CD4-positive, alpha-beta T cell treated with Interleukin-4 for 1 hour (primary cell): ENCODE data around the gene CPN2.

Experiments
- DNase-seq, 2 donors: peaks; one replicate each; pipeline ENCODE4 v3.0.0-alpha.2; 2020 to 2022

The CPN2 gene, protein sequence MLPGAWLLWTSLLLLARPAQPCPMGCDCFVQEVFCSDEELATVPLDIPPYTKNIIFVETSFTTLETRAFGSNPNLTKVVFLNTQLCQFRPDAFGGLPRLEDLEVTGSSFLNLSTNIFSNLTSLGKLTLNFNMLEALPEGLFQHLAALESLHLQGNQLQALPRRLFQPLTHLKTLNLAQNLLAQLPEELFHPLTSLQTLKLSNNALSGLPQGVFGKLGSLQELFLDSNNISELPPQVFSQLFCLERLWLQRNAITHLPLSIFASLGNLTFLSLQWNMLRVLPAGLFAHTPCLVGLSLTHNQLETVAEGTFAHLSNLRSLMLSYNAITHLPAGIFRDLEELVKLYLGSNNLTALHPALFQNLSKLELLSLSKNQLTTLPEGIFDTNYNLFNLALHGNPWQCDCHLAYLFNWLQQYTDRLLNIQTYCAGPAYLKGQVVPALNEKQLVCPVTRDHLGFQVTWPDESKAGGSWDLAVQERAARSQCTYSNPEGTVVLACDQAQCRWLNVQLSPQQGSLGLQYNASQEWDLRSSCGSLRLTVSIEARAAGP

DNA sequence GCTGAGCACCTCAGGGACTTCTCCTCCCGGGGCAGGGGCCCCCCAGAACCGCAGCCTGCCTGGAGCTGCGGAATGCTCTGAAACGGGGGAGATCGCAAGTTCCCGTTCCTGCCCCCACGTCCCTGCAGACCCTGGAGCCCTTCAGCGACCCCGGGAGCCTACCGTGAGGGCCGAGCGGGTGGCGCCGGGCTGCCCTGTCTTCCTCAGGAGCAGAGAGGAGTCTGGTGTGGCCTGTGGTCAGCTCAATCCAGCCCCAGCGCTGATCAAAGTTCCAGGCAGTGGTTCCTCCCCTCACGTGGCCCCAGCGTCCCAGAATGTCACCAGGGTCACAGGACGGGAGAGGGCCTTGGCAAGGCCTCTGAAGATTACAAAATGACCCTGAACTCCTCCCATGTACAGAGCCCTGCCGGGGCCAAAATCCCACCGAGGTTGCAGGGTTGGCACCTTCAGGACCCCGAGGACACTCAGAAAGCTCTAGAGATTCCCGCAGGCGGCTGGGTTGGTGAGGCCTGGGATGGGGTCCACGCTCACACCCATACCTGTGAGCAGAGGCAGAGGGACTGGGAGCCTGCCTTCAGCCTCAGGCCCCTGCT, at the start of gene CPN2:
Gene CPN2 (minus strand): TSS at position 249 of the 593 bp plus-strand sequence. CDS start 8,626 bp downstream, outside the sequence.
- no peak for DNase-seq

DNA sequence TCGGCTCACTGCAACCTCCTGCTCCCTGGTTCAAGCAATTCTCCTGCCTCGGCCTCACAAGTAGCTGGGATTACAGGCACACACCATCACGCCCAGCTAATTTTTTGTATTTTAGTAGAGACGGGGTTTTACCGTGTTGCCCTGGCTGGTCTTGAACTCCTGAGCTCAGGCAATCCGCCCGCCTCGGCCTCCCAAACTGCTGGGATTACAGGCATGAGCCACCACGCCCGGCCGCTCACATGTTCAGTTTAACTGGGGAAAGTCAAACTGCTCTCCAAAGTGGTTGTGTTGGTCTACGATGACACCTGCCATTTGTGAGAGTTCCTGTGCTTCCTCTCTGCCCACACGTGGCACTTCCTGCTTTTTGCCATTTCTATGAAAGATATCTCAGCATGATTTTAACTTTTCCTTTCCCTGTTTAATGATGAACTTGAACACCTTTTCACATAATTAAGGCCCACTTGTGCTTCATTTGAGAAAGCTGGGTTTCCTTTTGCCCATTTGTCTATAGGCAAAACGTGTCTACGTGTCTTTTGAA, 48.8 kb upstream of the CPN2 start:
- no peak for DNase-seq

DNA sequence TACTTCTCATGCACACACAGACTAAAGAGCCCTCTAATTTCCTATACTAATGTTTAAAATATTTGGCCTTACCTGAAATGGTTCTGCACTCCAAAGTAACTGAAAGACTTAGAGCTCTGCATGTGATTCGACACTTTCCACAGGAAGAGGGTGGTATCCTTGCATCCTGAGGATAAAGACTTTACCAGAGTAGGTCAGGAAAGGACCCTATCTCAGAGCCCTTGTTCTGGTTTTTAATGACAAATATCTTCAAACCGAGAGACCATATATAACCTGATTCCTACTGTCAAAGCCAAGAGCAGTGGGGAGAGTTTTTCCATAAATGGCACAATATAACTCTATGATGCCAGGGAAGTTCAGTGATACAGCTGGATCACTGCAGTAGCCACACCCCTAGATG, 48.0 kb upstream of the CPN2 start, which contains the start of gene GP5:
Gene GP5 (minus strand): TSS at position 101 of the 400 bp plus-strand sequence. CDS start 984 bp downstream, outside the sequence.
- DNase-seq: no peak

DNA sequence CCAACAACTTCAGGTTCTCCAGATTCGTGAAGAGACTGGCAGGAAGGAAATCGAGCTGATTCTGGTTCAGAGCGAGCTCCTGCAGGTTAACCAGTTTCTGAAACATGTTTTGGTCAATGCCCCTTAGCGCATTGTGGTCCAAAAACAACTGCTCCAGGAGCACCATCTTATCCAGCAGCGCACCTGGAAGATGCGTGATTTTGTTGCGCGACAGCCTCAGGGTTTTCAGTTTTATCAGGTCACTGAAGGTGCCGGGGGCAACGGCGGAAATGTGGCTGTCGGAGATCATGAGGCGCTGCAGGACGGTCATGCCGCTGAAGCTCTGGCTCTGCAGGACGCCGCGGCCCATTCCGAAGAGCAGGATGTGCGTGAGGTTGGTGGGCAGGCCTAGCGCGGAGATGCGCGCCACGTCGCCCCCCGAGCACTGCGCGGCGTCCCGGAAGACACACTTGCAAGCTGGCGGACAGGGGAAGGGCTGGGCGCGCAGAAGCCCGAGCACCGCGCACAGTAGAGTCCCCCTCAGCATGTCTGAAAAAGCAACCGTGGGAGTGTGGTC, 46.7 kb upstream of the CPN2 start:
- peak in 1 of 2 donors; percentile 12 for DNase-seq

DNA sequence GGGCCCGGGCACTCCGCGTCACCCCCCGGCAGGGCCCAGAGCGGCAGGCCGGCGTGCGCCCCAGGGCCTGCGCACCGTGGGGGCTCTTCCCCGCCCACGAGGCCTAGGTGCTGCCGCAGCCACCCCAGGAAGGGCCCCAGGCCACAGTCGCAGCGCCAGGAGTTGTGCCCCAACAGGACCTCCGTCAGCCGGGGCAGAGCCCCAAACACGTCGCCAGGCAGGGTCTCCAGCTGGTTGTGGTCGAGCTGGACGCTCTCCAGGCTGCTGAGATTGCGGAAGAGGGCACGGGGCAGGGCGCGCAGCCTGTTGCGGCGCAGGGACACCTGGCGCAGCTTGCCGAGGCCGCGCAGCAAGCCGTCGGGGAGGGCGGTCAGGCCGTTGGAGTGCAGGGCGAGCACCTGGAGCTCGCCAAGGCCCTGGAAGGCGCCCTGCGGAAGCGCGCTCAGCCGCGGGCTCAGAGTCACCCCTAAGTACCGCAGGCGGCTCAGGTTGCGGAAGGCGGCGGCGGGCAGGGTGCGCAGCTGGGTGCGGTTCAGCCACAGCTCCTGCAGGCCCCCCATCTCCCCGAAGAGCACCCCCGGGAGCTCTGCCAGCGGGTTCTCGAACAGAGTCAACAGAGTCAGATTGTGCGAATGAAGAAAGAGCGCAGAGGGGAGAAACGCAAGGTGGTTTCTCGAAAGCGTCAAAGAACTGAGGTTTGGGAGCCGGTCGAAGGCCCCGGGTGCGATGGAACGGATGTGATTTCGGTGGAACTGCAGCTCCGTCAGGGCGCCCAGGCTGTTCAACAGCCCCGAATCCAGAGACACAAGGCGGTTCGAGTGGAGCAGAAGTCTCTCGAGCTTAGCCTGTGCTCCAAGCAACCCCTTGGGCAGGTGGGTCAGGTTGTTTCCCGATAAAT, 46.0 kb upstream of the CPN2 start:
- DNase-seq: peak; percentile 26 to 32

DNA sequence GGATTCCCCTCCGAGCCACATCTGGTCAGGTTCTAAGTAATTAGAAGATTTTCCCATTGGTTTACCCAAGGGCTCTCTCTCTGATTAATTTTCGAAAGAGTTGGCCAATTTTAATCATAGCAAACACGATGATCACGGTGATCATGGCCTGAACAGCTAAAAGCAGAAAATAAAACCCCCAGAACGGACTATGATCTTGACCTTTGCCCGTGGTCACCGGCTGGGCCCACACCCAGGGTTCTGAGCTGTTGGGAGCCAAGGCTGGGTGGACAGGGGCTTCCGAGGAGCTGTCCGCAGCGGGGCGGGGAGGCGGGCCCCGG, 45.4 kb upstream of the CPN2 start:
- no peak for DNase-seq

DNA sequence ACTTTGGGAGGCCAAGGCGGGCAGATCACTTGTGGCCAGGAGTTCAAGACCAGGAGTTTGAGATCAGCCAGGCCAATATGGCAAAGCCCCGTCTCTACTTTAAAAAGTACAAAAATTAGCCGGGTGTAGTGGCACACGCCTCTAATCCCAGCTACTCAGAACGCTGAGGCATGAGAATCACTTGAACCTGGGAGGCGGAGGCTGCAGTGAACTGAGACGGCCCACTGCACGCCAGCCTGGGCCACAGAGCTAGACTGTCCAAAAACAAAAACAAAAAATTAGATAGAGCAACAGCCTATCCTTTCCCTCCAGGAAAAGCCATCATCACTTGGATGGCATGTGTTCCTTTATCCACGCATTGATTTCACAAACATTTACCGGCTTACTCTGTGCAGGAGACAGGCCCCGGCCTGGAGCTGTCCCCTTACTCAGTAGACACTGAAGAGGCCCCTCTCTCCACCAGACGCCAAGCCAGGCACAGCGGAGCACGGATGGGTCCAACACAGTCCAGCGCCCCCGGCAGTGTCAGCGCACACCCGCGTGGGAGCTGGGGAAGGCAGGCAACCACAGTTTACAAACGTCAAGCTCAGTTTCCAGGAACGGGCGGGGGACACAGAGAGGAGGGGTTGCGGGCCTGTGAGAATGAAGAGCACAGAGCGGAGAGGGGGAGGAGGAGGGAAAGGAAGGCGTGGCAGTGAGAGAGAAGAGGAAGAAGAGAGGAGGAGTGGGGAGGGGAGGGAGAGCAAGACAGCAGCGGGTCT, 44.8 kb upstream of the CPN2 start:
- peak; percentile 63 to 71 for DNase-seq

DNA sequence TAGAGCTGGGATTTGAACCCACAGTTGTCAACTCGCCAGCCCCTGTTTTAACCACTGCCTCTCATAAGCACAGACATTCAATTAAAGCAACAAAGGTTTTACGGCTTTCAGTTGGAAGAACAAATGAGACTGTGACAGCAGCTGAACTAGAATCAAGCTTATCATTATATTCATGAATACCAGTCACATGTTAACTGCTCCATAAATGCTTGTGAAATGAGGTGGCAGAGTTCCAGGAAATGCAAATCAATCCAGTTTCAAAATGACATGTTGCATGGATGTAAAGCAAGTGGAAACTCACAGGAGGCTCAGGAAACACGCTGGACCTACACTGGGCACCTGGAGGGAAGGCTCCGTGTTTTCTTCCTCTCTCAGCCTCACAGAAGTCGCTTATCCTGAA, 44.1 kb upstream of the CPN2 start:
- DNase-seq: no peak

DNA sequence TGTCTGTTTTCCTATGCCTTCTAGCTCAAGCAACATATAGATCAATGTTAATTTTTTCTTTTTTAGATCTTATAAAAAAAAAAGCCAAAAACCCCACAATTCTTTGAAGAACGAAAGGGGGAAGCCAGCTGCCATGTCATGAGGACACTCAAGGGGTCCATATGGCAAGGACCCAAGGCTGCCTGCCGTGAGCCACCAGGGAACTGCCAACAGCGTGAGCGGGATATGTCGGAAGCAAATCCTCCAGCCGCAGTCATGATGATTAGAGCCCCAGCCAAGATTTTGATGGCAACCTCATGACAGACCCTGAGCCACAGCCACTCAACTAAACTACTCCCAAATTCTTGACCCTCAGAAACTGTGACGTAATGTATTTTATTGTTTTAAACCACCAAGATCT, 41.4 kb upstream of the CPN2 start:
- no peak for DNase-seq

DNA sequence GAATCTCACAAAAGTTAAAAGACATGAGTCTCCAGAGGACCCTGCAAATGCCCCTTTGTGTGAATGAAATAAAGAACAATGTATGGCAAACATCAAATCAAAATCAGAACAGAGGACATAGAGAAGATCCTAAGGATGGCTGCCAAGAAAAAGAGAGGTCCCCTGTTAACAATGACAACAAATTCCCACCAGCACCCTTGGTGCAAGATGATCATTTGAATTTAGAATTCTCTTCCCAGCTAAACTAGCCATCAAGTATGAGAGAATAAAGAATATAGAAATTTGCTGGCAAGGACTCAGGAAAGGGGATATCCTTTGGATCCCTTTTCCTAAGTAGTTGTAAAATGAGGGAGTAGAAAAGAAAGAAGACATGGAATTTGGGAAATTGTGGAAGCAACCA, 39.7 kb upstream of the CPN2 start:
- no peak for DNase-seq

DNA sequence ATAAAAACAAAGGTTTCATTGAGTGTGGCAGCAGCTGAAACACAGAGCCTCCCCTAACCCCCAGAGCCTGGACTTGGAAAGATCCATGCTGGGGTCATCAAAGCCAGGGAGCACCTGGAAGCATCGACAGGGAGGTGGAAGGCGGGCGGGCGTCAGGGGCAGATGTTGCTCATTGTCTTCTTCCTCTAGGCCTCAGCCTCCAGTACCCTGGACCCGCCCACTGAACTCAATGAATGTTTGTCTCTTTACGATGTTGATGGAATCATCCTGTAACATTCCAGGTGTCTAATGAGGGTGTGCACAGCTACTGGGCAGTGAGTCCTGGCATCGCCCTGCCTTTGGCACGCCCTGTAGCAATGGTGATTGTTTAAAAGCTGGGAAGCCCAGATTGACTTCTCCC, 38.1 kb upstream of the CPN2 start:
- DNase-seq: no peak

DNA sequence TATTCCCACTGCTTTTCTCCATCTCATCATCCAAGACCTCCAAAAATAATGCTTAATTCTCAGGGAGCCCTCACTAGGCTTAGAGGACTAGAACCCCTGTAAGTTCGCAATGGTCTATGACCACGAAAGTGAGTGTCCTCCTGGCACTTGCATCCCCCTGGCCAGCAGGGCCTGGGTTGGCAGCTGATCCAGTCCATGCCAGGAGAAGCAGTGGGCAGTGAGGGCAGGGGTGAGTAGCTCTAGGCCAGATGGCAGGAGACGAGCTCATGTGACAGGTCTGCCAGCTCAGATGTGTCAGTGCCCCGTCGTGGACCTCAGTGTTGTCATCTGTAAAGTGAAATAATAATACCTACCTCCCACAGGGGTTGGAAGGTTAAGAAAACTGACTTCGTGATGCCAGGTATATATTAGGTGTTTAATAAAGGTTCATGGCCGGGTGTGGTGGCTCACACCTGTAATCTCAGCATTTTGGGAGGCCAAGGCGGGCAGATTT, 36.8 kb upstream of the CPN2 start:
- DNase-seq: no peak

DNA sequence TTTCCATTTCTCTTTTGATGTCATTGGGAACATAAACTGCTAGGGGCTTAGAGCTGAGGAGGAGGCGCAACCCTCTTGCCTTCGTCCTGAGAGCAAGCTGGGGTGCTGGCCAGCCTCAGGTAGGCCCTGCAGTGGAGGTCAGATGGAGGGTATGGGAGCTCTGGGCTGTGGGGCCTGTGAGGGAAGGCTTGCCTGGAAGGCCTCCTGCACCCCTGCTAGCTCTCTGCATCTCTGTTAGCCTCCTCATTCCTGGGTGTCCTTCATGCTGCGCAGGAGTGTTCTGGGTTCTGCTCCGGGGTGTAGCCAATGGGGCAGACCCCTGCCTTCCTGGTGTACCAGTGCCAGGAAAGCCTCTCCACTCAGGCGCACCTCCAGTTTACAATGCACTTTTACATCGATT, 36.1 kb upstream of the CPN2 start:
- DNase-seq: no peak

DNA sequence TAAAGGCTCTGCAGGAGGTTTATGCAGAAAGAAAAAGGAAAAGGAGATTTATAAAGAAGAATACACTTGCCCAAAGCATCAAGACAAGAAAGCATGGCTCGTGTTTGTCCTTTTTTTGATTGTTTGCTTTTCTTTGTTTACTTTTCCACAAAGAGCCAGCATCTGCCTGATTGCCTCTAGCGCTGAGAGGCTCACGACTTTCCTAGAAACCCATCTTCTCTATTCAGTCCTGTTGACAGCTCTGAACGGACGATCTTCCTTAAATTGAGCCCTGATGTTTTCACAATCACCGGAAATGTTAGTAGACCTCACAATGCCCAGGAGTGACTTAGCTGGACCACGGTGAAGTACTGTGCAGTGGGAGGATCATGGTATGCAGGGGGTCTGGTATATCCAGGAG, 35.5 kb upstream of the CPN2 start:
- no peak for DNase-seq

DNA sequence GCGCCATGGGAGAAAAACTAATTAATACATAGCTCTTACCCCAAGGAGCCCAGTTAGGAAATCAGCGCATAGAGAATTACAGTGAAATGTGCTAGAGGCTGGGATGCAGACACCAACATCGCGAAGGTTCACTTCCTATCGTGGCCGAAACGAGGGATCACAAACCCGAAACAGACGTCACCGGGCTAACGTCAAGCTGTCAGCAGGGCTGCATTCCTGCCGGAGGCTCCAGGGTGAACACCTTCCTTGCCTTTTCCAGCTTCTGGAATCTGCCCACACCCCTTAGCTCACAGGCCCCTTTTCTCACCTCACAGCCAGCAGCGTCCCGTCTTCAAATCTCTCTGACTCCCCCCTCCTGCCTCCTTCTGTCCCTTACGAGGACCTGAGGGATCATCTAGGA, 34.9 kb upstream of the CPN2 start:
- DNase-seq: no peak

DNA sequence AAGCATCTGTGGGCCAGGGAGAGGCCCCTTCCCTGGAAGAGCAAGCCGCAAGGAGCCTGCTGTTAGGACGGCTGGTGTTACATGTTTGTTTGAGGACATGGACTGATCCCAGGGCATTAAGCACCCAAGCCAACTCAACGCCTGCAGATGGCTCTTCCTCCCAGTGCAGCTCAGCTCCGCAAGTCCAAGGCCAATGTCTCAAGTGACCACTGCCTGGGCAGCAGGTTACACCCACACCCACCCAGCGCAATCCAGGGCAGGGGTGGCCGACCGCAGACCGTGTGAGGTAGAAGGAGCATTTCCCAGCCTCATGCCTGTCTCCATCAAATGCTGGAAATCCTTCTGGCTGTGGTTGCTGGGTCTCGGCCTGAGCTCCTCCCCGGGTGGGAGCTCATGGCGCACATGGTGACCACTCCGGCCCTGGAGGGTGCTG, 33.5 kb upstream of the CPN2 start:
- no peak for DNase-seq

DNA sequence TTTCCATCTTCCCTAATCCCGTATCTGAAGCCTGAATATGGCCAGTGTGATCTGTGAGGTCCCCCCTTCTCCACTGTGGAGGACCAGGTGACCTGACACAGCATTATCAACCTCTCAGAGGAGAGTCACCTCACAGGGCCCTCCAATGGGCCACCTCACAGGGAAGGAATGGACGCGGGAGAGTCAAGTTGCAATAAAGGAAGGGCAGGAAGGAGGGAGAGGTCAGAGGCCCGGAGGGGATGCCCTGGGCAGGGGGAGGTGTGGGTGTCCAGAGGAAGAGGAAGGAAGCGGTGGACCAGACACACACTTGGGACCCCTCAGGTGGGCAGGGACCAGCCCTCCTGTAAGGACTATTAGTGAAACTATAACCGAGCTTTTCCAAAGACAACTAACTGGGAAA, 33.0 kb upstream of the CPN2 start:
- no peak for DNase-seq

DNA sequence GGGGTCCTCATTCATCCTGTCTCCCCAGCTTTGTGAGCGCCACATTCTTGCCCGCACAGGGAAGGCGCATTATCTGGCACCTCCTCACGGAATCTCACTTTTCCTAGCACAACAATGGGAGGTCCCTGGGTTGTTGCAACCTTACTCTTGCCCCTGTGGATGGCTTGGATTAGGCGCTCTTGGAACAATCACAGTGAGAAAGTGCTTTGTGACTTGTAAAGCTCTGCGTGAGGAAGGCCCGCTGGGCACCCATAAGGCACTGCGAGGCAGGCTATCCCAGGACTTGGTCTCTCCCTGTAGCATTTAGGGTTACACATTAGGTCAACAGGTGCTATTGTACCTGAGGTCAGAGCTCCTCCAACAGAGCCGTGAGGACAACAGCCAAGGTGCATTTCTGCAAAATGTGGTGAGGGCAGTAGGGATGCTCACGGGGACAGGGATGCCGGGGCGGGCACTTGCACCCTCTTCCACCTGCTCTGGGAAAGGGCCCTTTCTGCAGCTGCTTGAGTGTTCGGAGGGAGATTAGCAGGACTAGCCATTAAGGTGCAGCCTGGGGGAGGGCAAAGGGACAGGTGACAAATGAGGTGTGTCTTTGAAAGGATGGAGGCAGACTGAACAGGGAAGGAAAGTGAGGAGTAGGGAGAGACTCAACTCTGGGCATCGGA, 32.3 kb upstream of the CPN2 start:
- no peak for DNase-seq

DNA sequence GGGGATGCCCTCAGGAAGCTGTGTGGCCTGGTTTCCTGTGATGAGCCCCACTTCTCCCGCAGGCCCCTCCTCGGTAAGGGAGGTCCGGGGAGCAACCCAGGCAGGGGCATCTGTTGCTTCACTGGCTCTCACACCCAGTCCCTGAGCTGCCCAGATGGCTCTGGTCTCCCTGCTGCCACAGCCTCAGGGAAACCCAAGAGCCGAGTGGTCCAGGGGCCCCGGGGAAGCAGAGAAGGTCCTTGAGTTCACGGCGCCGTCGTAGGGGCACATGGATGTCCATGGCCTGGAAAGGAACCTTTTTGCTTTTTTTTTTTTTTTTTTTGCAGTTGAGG, 31.7 kb upstream of the CPN2 start:
- DNase-seq: no peak

DNA sequence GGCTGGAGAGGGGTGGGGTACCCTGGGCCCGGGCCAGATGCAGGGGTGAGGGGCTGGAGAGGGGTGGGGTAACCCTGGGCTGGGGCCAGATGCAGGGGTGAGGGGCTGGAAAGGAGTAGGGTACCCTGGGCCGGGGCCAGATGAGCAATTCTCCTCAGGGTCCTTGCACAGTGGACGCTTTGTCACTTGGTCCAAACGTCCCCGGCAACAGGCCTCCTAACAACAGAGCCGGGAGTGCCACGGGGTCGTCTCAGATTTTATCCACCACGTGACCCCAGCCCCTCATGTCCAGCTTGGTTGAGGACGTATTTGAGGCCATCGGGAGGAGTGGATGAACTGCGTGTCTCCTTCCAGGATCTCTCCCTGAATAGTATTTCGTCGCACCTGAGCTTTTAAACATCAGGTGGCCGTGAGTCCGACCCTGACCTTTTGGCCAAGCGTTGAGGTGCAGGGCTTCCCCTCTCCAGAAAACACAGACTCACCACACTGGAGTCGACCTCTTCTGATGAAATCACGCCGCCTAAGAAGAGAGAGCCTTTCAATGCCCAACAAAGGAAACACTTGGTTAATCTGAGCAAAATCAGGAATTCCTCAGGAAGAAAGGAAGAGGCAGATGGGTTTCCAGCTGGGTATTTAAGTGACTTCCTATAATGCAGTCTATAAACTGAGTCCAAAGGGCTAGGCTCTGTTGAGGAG, 31.2 kb upstream of the CPN2 start:
- DNase-seq: no peak

DNA sequence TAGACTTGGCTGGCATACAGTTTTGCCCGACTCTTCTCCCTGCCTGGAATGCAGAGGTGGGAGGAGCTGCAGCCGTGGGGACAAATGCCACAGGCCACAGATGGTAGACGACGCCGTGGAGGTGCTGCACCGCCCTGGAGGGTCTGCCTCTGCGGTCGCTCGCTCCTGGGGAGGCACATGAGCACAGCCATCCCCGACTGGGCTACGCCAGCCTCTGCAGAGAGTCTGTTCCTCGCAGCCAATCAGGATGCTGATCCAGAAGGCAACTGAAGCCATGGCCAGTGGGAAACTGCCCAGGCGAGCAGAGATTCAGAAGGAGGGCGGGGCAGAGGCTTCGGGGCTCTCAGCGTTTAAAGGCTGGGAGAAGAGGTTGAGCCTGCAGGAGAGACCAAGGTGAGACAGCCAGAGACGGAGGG, 30.3 kb upstream of the CPN2 start:
- DNase-seq: no peak
